Loucy (cell line): Measurements from ENCODE around the gene SKI.

Source experiments
- EZH2phosphoT487 ChIP-seq: fragments of 200-600 bp; IDR thresholded peaks from 2 replicates; pipeline ENCODE4 v1.6.1; 2018; ENCODE audit warnings: antibody characterized with exemption, mild to moderate bottlenecking, moderate library complexity, borderline replicate concordance
- TF ChIP-seq, protein P1 (sequence below): fragments of 200-600 bp; sonication (generic); conservative IDR thresholded peaks from 2 replicates; pipeline ENCODE4 v1.5.1; 2014; ENCODE audit warnings: mild to moderate bottlenecking, antibody characterized with exemption, low read length

DNA sequence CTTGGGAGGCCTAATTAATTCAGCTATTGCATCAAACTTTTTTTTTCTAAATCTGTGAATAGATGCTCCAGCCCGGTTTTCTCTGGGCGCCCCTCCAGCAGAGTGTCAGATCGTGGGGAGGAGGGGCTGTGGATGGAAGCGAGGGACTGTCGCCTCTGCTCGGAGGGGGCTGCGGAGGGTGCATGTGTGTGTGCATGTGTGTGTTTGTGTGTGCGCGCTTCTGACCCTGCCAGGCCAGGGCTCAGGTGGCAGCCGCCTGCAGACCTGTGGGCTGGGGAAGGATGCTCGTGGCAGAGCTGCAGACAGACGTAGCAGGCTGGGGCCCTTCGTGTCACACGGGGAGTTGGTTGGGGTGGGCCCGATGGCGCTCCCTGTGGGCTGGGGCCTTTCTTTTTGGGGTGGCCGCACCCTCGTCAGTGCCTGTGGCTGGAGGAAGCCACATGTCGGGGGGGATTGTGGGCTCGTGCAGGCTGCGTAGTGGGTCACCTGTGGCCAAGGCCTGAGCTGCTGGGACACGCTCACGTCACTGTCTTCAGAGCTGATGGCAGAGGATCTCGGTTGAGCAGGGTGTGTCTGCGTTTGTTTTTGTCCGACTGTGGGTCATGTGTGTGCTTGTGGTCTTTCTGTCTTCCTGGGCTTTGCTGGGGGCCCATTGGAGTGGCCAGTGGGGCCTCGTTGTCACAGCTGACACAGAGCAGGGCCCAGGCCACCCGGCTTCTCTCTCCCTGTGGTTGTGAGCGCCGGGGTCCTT is 2.8 kb downstream of the SKI start:
- TF ChIP-seq, protein P1, sequence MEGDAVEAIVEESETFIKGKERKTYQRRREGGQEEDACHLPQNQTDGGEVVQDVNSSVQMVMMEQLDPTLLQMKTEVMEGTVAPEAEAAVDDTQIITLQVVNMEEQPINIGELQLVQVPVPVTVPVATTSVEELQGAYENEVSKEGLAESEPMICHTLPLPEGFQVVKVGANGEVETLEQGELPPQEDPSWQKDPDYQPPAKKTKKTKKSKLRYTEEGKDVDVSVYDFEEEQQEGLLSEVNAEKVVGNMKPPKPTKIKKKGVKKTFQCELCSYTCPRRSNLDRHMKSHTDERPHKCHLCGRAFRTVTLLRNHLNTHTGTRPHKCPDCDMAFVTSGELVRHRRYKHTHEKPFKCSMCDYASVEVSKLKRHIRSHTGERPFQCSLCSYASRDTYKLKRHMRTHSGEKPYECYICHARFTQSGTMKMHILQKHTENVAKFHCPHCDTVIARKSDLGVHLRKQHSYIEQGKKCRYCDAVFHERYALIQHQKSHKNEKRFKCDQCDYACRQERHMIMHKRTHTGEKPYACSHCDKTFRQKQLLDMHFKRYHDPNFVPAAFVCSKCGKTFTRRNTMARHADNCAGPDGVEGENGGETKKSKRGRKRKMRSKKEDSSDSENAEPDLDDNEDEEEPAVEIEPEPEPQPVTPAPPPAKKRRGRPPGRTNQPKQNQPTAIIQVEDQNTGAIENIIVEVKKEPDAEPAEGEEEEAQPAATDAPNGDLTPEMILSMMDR = no peak
- no peak for TF ChIP-seq EZH2phosphoT487
